ENCODE data around the gene ITGB3BP. TPM values are rescaled to one million over a fixed set of nuclear protein-coding genes. Genes with fewer than 3 reads are reported as not detected.

The ITGB3BP gene
- total RNA-seq, 1 experiment from 2014 or later: 47.2 TPM

- H3K23me2 ChIP-seq (ENCODE audit: insufficient read length, low read depth, low read length, poor library complexity, severe bottlenecking): no peaks in the 10 kb centered on the region
- no peak overlapping the region for H3K18ac ChIP-seq (ENCODE audit: insufficient read length, low read depth, low read length)
- no peaks in the 10 kb centered on the region for H3K9me3 ChIP-seq (ENCODE audit: control insufficient read depth, low read depth, low read length)
- H3K56ac ChIP-seq (ENCODE audit: insufficient read length, low read depth, low read length): no peak overlapping the region
- H3T11ph ChIP-seq (ENCODE audit: low read length): no peak overlapping the region
- Mint-ChIP-seq H3K4me1 (peaks cover 2% of the 10 kb centered on the region in 2 experiments; a peak in 2 of 4 replicates), H3K27ac (no peak overlapping the region), H3K4me3 (no peak overlapping the region), H3K36me3 (ENCODE audit: insufficient read depth in 1 of 3, low read depth in 3 of 3) (peaks cover 13 to 26% (median 14%) of the 10 kb centered on the region in 3 experiments), H3K27me3 (ENCODE audit: low read depth) (no peaks in the 10 kb centered on the region), H3K9me3 (peaks cover 7 to 8% of the 10 kb centered on the region in 2 experiments; a peak in 4 of 5 replicates)
- H4K91ac ChIP-seq (ENCODE audit: insufficient read length, low read depth, low read length): no peak overlapping the region
- H4K5ac ChIP-seq (ENCODE audit: insufficient read length, low read depth, low read length): no peak overlapping the region
- H3K9ac ChIP-seq (ENCODE audit: extremely low read depth, insufficient read length, low read length): no peak overlapping the region
- H3K79me1 ChIP-seq (ENCODE audit: insufficient read depth, low read depth, low read length, poor library complexity, severe bottlenecking): no peaks in the 10 kb centered on the region
- no peak for DNase-seq
- TF ChIP-seq CTCF (conservative IDR thresholded peaks at IDR 0.05): no peak
- no peak overlapping the region for H2BK5ac ChIP-seq (ENCODE audit: insufficient read length, low read length)
- H3K4me1 ChIP-seq (ENCODE audit: insufficient read depth, low read length): no peaks in the 10 kb centered on the region
- no peaks in the 10 kb centered on the region for H3K27me3 ChIP-seq (ENCODE audit: insufficient read depth, low read length)
- H4K8ac ChIP-seq (replicated peaks; ENCODE audit: insufficient read length, low read depth, low read length): no peak overlapping the region
- H3K4ac ChIP-seq (ENCODE audit: low read depth, low read length): no peak overlapping the region
- no peak overlapping the region for H2BK12ac ChIP-seq (ENCODE audit: insufficient read length, low read depth, low read length)
- no peaks in the 10 kb centered on the region; the same call in 1 of the 2 replicates for H3K79me2 ChIP-seq (ENCODE audit: insufficient read depth, low read length)
- H3K4me2 ChIP-seq (ENCODE audit: insufficient read depth, insufficient read length, low read length): no peak overlapping the region
- no peak overlapping the region for H3K27ac ChIP-seq (ENCODE audit: insufficient read length, low read depth, low read length)
- no peak overlapping the region for H2AK5ac ChIP-seq (ENCODE audit: insufficient read length, low read length)
- H2BK15ac ChIP-seq (ENCODE audit: low read depth, low read length): no peak overlapping the region
- no peak overlapping the region for H2AFZ ChIP-seq (ENCODE audit: low read length)
- no peak overlapping the region for H2BK20ac ChIP-seq (ENCODE audit: low read depth, low read length, poor library complexity, severe bottlenecking)
- H4K20me1 ChIP-seq (ENCODE audit: control insufficient read depth, insufficient read depth, insufficient read length): no peaks in the 10 kb centered on the region
- H3K14ac ChIP-seq (ENCODE audit: insufficient read depth, low read length): no peak overlapping the region
- H2BK120ac ChIP-seq (ENCODE audit: low read depth, low read length, poor library complexity, severe bottlenecking): no peak overlapping the region
- WGBS (ENCODE audit: extremely low coverage, insufficient read length, low lambda C conversion rate): no CpG with 5 or more reads among the region's 2 CpGs
- H3K23ac ChIP-seq (ENCODE audit: insufficient read length, low read depth, low read length): no peak overlapping the region
Measured at GRCh38 chr1:63516629-63517028, 6.4 kb downstream of the ITGB3BP start.

All from H9 (cell line).